Immature natural killer cell (primary cell): Measurements from ENCODE around the gene LOXHD1. TPM values are rescaled to one million over a fixed set of nuclear protein-coding genes. Genes with fewer than 3 reads are reported as not detected.

Source experiments
- DNase-seq, 3 donors: peaks; one replicate each; pipeline ENCODE4 v3.0.0; 2022; ENCODE audit warnings: mixed read lengths in 1 of 3
- H3K27ac Mint-ChIP-seq, 6 donors: one replicate each; pipeline ENCODE4 v1.8.0; 2020; ENCODE audit warnings: mixed read lengths in 6 of 6, mild to moderate bottlenecking in 5 of 6, inconsistent platforms in 4 of 6, moderate library complexity in 3 of 6
- H3K27me3 Mint-ChIP-seq, 3 donors: one replicate each; pipeline ENCODE4 v1.8.0; 2020 to 2021; ENCODE audit warnings: low read depth in 3 of 3, mild to moderate bottlenecking in 3 of 3, mixed read lengths in 3 of 3, moderate library complexity in 3 of 3, inconsistent platforms in 1 of 3
- H3K36me3 Mint-ChIP-seq, 3 donors: one replicate each; pipeline ENCODE4 v1.8.0; 2020; ENCODE audit warnings: mixed read lengths in 3 of 3, inconsistent platforms in 2 of 3, mild to moderate bottlenecking in 2 of 3
- H3K4me1 Mint-ChIP-seq, 2 donors: one replicate each; pipeline ENCODE4 v1.8.0; 2020; ENCODE audit warnings: inconsistent platforms in 2 of 2, mild to moderate bottlenecking in 2 of 2, mixed read lengths in 2 of 2, moderate library complexity in 1 of 2
- H3K4me3 Mint-ChIP-seq, 5 donors: one replicate each; pipeline ENCODE4 v1.8.0; 2020; ENCODE audit warnings: mild to moderate bottlenecking in 5 of 5, mixed read lengths in 5 of 5, inconsistent platforms in 3 of 5, moderate library complexity in 3 of 5
- H3K9me3 Mint-ChIP-seq, 6 donors: one replicate each; pipeline ENCODE4 v1.8.0; 2020; ENCODE audit warnings: mild to moderate bottlenecking in 6 of 6, mixed read lengths in 6 of 6, inconsistent platforms in 4 of 6, moderate library complexity in 3 of 6
- polyA plus RNA-seq, 3 donors: library from polyadenylated mRNA; unstranded; fragments of 300-500 nt; fragmentation: Illumina TruSeq; gene quantifications; one replicate each; pipeline ENCODE4 v1.2.3, GENCODE V29; 2021

Gene LOXHD1
- polyA plus RNA-seq, 3 donors from 2014 or later: 0.07 TPM; not detected in 2

GRCh38 chr18:46477425-46478011 lies 179.5 kb downstream of the LOXHD1 start:
- Mint-ChIP-seq H3K4me3 (no peak overlapping the region), H3K27me3 (peaks cover 3 to 7% (median 6%) of the 10 kb centered on the region in 3 donors), H3K27ac (no peak overlapping the region)

DNA sequence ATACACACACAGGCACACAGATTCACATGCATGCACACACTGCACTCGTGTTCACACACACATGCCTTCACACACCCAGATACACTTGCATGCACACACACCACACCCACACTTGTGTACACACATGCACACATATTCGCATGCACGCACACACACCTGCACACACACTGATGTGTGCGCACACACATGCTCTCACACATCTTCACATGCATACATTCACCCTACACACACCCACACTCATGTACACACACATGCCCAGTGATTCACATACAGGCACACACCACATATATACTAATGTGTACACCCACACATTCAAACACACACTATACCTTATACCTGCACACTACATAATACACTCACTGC lies 181.6 kb downstream of the LOXHD1 start:
- Mint-ChIP-seq H3K36me3 (peaks cover 0 to 14% (median 0%) of the 10 kb centered on the region in 3 donors), H3K27me3 (peaks cover 2 to 11% (median 6%) of the 10 kb centered on the region in 3 donors), H3K27ac (no peak overlapping the region), H3K4me3 (no peak overlapping the region), H3K9me3 (no peaks in the 10 kb centered on the region), H3K4me1 (peaks cover 0 to 5% of the 10 kb centered on the region in 2 donors)
- no peak for DNase-seq

More at GRCh38 chr18:46477425-46478011, 179.5 kb downstream of the LOXHD1 start:
- Mint-ChIP-seq H3K9me3 (peaks cover 0 to 3% (median 0%) of the 10 kb centered on the region in 6 donors), H3K36me3 (no peaks in the 10 kb centered on the region), H3K4me1 (peaks cover 9 to 12% of the 10 kb centered on the region in 2 donors)
- no peak for DNase-seq

DNA sequence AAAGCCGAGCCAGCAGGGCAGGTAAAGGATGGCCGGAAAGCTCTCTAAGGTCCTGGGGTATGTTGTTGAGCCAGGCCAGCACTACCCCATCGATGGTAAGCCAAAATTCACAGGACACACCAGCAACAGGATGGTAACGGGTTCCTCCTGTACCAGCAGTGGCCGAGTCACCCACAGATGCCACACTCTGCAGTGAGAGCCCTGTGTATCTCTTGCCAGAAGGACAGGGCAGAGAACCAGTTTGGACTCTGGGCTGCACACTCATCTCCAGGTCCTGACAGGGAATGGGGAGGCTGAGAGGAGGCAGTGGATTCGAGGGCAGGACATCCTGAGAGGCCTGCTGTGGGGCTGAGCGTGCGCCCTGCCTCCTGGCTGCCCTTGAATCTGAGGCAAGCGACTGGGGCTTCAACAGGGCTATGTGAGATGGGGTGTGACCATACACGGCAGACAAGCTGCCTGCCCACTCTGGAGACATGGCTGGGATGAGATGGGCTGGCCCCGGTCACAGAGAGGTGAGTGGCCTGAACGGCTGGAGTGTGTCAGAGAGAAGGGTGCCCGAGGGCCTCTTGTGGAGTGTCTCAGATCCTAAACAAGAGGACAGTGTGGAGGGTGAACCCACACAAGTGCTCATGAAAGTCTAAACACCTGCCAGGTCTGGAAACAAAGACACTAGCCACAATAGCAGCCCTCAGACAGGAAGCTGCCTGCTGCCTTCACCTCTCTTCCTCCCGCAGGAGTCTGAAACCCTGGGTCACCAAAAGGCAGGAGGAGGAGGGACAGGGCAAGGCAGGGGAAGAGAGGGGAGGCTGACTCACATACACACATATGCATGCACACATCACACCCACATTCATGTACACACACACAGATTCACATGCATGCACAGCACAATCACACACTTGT lies 182.3 kb downstream of the LOXHD1 start:
- H3K36me3 Mint-ChIP-seq: peaks cover 0 to 14% (median 0%) of the 10 kb centered on the region in 3 donors

GRCh38 chr18:46471809-46472498 lies 185.1 kb downstream of the LOXHD1 start:
- H3K9me3 Mint-ChIP-seq: no peaks in the 10 kb centered on the region
- H3K27ac Mint-ChIP-seq: no peak overlapping the region
- H3K4me1 Mint-ChIP-seq: peaks cover 0 to 5% of the 10 kb centered on the region in 2 donors
- no peak for DNase-seq
- no peak overlapping the region for H3K4me3 Mint-ChIP-seq
- peaks cover 0 to 19% (median 0%) of the 10 kb centered on the region in 3 donors for H3K36me3 Mint-ChIP-seq
- H3K27me3 Mint-ChIP-seq: peaks cover under 1 to 4% (median 2%) of the 10 kb centered on the region in 3 donors

More for the DNA sequence above, 182.3 kb downstream of the LOXHD1 start:
- no peak overlapping the region for H3K27ac Mint-ChIP-seq
- peaks cover 2 to 8% (median 6%) of the 10 kb centered on the region in 3 donors for H3K27me3 Mint-ChIP-seq
- peaks cover 0 to 5% of the 10 kb centered on the region in 2 donors for H3K4me1 Mint-ChIP-seq
- H3K9me3 Mint-ChIP-seq: no peaks in the 10 kb centered on the region
- DNase-seq: no peak
- H3K4me3 Mint-ChIP-seq: no peak overlapping the region

DNA sequence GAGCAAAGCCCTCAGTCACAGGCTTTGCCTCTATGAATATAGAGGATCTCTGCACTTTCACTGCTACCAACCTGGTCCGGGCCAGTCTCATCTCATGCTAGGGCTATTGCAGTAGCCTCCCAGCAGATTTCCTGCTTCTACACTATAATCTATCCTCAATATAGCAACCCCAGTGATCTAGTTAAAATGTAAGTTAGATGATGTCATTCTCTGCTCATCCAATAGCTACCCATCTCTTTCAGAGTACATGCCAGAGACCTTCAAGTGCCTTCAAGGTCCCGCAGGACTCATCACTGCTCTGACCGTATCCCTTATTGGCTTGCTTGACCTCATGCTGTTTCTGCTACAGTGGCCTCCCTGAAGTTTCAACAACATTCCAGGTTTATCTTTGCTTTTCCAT lies 186.3 kb downstream of the LOXHD1 start:
- no peak for DNase-seq
- Mint-ChIP-seq H3K27ac (no peak overlapping the region), H3K4me3 (no peak overlapping the region), H3K36me3 (peaks cover 0 to 19% (median 0%) of the 10 kb centered on the region in 3 donors), H3K9me3 (no peaks in the 10 kb centered on the region), H3K27me3 (peaks cover 0 to 4% (median 2%) of the 10 kb centered on the region in 3 donors), H3K4me1 (peaks cover 1 to 5% of the 10 kb centered on the region in 2 donors)

- Mint-ChIP-seq H3K4me3 (no peak overlapping the region), H3K36me3 (peaks cover 0 to 19% (median 4%) of the 10 kb centered on the region in 3 donors), H3K4me1 (peaks cover 8 to 13% of the 10 kb centered on the region in 2 donors), H3K27me3 (peaks cover 2 to 4% (median 2%) of the 10 kb centered on the region in 3 donors), H3K27ac (no peak overlapping the region), H3K9me3 (no peaks in the 10 kb centered on the region)
- DNase-seq: no peak
Measured at GRCh38 chr18:46469186-46469915, 187.7 kb downstream of the LOXHD1 start.

- no peak overlapping the region for H3K27ac Mint-ChIP-seq
- H3K4me1 Mint-ChIP-seq: peaks cover 8 to 13% of the 10 kb centered on the region in 2 donors
- no peak overlapping the region for H3K4me3 Mint-ChIP-seq
- peaks cover 2 to 4% (median 2%) of the 10 kb centered on the region in 3 donors for H3K27me3 Mint-ChIP-seq
- peaks cover 0 to 19% (median 4%) of the 10 kb centered on the region in 3 donors for H3K36me3 Mint-ChIP-seq
- no peaks in the 10 kb centered on the region for H3K9me3 Mint-ChIP-seq
- DNase-seq: no peak
Measured at GRCh38 chr18:46468426-46469180, 188.4 kb downstream of the LOXHD1 start.

DNA sequence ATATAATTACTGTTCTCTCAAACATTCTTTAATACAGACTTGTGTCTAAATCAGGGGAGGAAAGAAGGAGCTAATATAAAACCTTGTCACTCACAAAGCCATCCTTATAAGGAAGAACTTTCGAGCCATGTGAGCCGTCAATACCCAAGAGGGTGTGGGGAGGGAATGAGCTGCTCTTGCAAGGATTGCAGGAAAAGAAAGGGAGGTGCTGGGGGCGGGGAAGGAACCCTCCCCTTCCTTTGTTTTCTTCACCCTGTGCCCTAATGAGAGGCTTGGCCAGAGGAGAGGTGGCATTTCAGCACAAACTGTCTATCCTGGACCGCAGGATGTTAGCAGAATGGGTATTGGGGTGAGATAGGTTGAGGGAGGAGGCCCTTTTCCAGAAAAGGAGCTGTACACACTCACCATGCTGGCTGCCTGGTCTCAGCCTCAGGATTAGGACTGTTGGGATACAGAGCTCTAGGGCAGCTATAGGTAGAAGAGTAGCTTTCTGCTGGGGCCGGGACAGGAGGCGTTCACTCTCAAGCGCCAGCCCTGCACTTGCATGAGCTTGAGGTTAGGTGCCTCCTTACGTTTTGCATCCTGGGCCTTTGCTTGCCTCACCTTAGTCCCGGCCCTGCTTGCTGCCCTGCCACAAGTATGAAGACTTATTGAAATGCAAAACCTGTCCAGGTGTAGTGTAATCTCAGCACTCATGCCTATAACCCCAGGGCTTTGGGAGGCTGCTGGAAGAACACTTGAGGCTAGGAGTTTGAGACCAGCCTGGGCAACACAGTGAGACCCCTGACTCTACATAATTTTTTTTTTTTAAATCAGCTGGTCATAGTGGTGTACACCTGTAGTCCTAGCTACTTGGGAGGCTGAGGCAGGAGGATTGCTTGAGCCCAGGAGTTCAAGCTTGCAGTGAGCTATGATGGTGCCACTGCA lies 190.5 kb downstream of the LOXHD1 start:
- Mint-ChIP-seq H3K27ac (no peak overlapping the region), H3K36me3 (peaks cover 0 to 16% (median 4%) of the 10 kb centered on the region in 3 donors), H3K4me3 (no peak overlapping the region), H3K9me3 (no peaks in the 10 kb centered on the region), H3K27me3 (peaks cover 2 to 6% (median 2%) of the 10 kb centered on the region in 3 donors), H3K4me1 (peaks cover 8 to 13% of the 10 kb centered on the region in 2 donors)
- no peak for DNase-seq

GRCh38 chr18:46464926-46465655 lies 191.9 kb downstream of the LOXHD1 start:
- Mint-ChIP-seq H3K4me1 (peaks cover 8 to 13% of the 10 kb centered on the region in 2 donors), H3K9me3 (no peaks in the 10 kb centered on the region), H3K36me3 (peaks cover 2 to 4% (median 4%) of the 10 kb centered on the region in 3 donors), H3K4me3 (no peak overlapping the region), H3K27ac (peak overlapping the region in 2 of 6 donors; percentile 4 to 22), H3K27me3 (peaks cover 2 to 4% (median 2%) of the 10 kb centered on the region in 3 donors)
- DNase-seq: no peak

DNA sequence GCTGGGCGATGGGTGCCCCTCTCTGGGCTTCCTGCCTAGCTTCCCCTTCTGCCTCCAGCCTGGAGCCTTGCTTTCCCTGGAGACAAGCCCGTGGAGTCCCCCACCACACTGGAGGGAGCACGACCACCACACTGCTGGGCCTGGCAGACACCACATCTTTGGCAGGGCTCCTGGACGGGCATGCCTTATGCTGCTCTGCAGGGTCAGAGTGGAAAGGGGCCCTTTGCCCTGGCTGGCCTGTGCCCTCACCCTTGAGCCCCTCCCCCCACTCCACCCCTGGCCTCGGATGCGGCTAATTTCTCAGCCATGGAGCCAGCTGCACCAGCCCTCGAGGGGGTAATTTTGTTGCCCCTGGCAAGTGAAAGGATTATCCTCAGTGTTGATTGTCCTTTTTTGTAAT lies 194.5 kb downstream of the LOXHD1 start:
- Mint-ChIP-seq H3K27ac (peak overlapping the region in 1 of 6 donors; percentile 55), H3K27me3 (peaks cover 2 to 8% (median 2%) of the 10 kb centered on the region in 3 donors), H3K4me1 (peaks cover 8 to 13% of the 10 kb centered on the region in 2 donors), H3K4me3 (no peak overlapping the region), H3K9me3 (no peaks in the 10 kb centered on the region), H3K36me3 (peaks cover 4 to 20% (median 4%) of the 10 kb centered on the region in 3 donors)
- DNase-seq: no peak

DNA sequence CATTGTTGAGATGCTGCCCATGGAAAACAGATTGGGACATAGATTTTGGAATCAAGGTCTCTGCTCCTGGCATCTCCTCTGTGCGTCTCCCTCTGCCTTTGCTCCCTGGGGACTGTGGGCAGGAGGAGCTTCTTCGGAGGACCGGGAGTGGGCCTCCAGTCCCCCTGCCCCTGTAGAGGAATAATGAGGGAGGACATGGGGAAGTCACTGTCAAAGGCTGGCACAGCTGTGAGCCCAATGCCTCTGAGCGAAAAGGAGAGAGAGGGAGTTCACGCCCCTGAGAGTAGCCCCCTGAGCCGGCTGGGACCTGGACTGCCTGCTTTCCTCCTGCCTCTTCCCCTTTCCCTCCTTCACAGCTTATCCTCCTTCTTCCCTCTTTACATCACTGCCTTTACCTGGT lies 195.0 kb downstream of the LOXHD1 start:
- H3K27ac Mint-ChIP-seq: peak overlapping the region in 2 of 6 donors; percentile 51 to 67
- no peak overlapping the region for H3K4me3 Mint-ChIP-seq
- no peaks in the 10 kb centered on the region for H3K9me3 Mint-ChIP-seq
- no peak for DNase-seq
- peaks cover 4 to 25% (median 8%) of the 10 kb centered on the region in 3 donors for H3K36me3 Mint-ChIP-seq
- H3K27me3 Mint-ChIP-seq: peaks cover 2 to 8% (median 4%) of the 10 kb centered on the region in 3 donors
- H3K4me1 Mint-ChIP-seq: peaks cover 8 to 13% of the 10 kb centered on the region in 2 donors
